Measurements from ENCODE around the gene RNF112.
"Not testable (repeated sequence)": the region's sequence is repeated elsewhere in the genome, so short reads cannot be mapped to it uniquely, and the experiment has no call there.

The RNF112 gene

GRCh38 chr17:19448341-19449268, 37.6 kb downstream of the RNF112 start:
- DNase-seq (ENCODE audit: low spot score) = no peak

GRCh38 chr17:19449656-19450055, 38.6 kb downstream of the RNF112 start:
- no peak for DNase-seq (ENCODE audit: low spot score)

GRCh38 chr17:19453296-19453695, 42.3 kb downstream of the RNF112 start:
- DNase-seq (ENCODE audit: low spot score) = no peak

GRCh38 chr17:19454074-19454473, 43.0 kb downstream of the RNF112 start:
- no peak for DNase-seq (ENCODE audit: low spot score)

DNA sequence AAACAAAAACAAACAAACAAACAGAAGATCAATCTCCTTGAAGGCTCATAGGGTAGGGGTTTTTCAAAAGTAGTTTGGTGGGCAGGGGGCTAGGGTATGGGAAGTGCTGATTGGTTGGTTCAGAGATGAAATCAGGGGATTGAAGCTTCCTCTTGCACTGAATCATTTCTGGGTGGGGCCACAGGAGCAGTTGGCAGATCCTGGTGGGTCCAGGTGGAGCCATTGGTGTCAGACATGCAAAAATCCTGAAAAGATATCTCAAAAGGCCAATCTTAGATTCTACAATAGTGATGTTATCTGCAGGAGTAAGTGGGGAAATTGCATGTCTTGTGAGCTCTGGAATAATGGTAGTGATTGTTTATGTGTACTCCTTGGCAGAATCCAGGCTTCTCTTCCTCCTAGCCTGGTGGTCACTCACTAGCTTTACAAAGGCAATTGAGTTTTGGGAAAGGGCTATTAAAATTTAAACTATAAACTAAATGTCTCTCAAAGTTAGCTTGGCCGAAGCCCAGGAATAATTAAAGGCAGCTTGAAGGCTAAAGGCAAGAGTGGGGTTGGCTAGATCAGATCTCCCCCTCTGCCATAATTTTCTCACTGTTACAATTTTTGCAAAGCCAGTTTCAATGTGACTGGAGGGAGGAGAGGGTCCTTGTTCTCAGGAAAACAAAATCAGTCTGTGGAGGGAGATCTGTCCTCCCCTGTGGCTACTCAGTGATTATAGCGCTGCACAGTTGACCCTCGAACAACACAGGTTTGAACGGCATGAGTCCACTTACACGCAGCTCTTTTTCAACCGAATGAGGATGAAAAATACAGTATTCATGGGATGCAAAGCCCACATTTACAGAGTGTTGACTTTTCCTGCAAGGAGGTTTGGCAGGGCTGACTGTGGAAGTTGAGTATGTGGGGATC, 45.2 kb downstream of the RNF112 start:
- no peak for DNase-seq (ENCODE audit: low spot score)

- DNase-seq (ENCODE audit: low spot score) = no peak
Observed at GRCh38 chr17:19457046-19457445, 46.0 kb downstream of the RNF112 start.

DNA sequence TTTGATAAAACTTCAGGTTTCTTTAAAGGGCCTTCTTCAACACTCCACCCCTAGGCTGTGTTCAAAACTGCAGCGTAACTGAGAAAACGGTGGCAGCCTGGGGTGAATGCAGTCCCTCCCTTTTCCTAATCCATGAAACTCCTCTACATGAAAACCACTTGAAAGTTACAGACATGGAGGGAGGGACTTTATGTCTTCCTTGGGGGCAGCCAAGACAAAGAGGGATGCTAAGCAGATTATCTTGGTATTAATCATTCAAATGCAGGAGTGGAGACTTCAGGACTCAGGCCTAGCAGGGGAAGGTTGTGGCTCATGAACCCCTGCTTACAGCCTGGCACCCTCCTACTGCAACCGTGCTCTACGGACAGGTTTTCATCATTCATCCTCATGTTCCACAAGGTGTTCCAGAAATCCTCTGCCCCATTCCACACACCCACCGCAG, 46.8 kb downstream of the RNF112 start:
- peak; percentile 49 for DNase-seq (ENCODE audit: low spot score)

GRCh38 chr17:19458481-19458880, 47.4 kb downstream of the RNF112 start:
- not testable (repeated sequence) for DNase-seq (ENCODE audit: low spot score)

GRCh38 chr17:19459018-19459655, 48.1 kb downstream of the RNF112 start:
- not testable (repeated sequence) for DNase-seq (ENCODE audit: low spot score)

GRCh38 chr17:19460700-19461099, 49.7 kb downstream of the RNF112 start:
- DNase-seq (ENCODE audit: low spot score) = no peak

DNA sequence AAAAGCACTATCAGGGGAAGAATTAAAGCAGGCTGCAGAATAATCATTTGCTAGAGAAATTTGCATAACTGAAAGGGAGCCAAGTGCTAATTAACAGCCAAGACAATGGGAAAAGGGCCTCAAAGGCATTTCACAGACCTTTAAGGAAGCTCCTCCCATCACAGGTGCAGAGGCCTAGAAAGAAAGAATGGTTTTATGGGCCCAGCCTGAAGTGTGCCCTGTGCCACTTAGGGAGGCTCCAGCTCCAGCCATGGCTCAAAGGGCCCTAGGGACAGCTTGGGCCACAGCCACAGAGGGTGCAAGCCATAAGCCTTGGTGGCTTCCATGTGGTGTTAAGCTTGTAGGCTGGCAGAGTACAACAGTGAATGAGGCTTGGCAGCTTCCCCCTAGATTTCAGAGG, 50.1 kb downstream of the RNF112 start:
- no peak for DNase-seq (ENCODE audit: low spot score)

DNA sequence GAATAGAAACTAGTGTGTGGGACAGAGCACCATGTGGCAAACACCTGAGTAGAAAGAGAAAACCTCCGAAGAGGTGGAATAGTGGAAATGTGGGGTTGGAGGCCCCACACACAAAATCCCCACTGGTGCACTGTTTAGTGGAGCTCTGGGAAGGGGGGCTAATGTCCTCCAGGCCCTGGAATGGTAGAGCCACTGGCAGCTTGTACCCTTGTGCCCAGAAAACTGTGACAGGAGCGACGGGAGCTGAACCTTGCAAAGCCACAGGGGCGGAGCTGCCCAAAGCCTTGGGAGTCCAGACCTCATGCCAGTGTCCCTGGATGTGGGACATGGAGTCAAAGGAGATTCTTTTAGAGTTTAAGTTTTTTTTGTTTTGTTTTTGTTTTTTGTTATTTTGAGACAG, 50.6 kb downstream of the RNF112 start:
- DNase-seq (ENCODE audit: low spot score) = no peak

- DNase-seq (ENCODE audit: low spot score) = not testable (repeated sequence)
Observed at GRCh38 chr17:19462456-19463035, 51.5 kb downstream of the RNF112 start.

DNA sequence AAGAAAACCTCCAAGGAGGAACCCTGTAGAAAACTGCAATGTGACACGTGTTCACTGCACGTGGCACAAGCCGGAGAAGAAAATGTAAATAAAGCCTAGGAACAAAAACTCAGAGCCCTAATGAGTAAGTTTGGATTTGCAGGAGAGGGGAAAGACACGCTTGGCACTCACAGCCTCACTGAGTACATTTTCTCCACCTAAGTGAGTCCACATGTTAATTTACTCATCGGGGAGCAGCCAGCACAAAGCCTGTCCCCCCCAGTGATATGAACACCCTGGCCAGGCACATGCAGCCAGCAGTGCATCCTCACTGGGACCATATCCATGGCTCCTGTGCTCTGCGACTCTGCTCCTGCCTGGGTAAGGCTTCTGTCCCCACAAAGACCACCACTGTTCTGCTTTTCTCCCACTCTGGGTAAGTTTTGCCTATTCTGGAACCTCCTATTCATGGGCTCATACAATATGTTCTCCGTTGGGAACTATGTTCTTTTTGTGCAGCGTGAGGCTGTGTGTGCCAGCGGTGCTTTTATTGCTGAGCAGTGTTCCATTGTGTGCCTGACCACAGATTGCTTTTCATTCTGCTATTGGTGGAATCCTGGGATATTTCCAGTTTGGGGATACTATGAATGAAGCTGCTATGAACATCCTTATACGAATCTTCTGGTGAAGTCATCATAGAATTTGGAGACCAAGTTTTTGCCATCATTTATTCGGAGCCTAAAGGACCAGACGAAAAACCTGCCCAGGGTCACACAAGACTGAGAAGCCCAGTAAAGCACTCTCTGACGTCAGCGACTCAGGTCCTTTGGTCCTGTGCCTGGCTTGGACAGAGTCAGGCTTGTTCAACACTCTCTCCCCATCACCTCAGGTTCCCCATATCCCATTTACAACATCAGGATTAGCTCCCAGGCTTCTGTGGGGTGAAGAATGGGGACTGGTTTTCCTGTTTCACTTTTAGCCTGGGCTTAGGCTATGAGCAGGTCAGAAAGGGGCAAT, 53.3 kb downstream of the RNF112 start:
- no peak for DNase-seq (ENCODE audit: low spot score)
